Measurements from ENCODE around the gene USP47.

The USP47 gene

DNA sequence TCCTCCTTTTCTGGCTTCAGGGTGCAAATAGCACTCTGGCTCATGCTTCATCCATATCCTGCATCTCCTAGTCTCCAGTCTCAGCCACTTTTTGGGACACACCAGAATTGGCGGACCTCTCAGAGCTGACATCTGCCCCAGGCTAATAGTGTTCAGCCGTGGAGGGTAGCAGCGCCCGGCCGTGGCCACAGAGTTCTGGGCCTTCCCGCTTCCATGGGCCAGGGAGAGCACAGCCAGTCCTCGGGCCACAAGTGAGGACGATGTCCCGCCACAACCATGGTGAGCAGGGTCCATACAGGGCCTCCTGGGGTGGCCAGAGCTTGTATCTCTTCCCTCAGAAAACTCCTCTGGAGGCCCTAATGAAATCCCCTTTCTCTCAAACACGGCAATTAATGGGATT is 140.7 kb downstream of the USP47 start:
- DNase-seq: no peak

DNA sequence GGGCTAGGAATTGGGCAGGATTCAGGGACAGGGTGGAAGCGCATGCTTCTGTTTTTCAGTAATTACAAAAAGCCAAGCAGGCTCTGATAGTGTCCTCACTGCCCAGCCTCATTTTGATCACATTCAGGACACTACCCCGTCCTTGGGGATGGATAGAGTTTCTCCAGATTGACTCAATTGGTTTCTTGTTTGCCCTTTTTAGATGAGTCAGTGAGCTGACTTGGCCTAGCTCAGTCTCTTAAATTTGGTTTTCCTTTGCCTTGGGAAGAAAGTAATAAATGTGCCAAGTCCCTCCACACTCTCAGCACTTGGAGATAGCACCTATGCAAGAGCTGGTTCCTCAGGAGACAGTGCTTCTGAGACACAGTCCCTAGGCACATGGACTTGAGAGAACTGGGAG is 141.2 kb downstream of the USP47 start:
- DNase-seq: no peak

DNA sequence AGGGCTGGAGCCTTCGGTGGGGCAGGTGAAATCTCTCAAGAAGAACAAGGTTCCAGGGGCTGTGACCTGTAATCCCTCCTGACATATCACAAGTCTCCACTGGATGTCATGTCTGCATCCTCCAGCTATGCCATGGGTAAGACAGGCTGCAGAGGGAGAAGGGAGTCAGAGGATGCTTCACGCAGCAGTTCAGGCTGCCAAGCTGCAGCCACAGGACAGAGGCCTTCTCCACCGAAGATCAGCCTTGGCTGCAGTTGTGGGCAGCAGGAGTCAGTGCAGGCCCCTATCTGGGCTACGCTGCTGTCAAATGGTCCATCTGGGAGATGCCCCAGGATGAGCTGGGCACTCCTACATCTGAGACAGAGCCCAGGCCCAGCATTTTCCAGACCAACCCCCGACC is 141.7 kb downstream of the USP47 start:
- no peak for DNase-seq

DNA sequence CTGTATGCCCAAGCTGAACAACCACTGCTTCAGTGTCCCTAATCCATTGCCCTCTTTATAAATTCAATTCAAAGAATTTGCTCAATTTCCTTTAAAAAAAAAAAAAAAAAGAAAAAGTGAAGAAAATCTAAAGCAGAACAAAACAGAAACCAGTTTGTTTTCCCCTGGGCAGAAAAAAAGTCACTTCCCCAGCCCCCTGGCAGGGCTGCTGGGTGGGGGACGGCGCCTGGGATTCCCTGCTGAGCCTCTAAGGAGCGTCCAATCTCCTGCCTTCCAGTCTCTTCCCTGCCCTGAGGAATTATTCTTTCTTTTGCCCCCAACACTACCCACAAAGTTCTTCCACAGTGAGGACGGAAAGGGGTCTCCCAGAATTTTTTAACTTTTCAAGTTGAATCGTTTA is 142.8 kb downstream of the USP47 start:
- DNase-seq: no peak

DNA sequence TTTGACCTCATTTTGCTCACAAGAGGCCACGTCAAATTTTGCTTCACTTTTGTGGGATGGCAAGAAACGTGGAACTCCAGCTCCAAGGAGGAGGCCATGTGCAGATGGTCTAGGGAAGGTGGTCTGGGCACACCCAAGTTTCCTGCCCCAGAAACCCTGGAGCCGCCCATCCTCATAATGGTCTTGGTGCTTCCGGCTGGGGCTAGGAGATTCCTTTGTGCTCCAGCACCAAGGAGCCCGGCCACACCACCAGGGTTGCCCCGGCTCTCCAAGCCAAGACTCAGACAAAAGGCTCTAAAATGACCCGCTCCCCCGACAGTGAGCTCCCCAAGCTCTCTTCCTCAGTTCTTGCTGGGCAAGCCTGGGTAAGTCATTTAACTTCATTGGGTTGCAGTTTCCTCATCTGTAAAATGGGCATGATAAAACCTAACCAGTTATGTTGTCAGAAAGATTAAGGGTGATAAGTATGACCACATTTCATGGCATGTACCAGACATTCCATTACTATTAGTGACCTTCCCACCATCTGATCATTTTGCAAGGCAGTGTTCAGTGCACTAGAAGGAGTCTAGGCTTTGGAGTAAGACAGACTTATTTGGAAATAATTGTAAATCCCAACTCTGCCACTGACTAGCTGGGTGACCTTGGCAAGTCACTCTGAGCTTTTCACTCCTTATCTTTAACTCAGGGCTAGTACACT is 143.4 kb downstream of the USP47 start:
- DNase-seq: no peak

DNA sequence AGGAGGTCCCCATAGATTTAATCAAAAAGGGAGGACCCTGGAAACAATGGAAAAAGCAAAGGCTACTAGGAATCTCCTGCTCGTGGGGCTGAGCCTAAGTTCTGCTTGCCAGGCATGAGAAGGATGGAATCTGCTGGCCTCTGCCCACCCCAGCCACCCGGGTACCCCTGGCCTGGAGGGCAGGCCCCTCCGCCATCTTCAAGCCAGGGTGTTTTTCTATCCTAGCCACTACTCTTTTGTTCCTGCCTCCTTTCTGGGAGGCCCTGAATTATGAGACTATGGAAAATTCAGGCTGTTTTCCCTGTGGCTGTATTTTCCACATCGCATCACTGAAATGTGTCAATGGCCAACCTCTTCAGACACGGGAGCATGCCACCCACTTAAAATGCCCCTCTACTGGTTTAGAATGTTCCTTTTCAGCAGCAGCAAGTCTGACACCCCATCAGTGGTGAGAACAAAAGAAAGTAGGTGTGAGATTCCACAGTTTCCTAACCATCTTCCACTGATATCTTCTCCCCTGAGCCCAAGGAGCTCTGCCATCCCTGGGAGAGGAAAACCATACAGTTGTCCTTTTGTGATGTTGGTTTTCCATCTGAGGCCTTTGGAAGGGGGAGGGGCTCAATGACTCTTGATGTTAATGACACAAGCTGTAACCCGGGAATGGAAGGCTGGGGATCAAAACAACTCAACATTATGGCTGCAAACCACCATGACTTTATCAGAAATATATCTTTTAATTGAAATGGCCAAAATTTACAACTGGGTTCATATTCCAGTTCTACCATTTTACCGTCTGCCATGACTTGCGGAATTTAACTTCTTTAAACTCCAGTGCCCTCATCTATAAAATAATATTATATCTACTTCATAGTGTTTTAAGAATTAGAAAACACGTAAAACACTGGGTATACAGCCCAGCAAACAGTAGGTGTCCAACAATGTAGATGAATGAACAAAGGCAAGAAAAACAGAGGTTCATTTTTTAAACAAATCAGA is 144.5 kb downstream of the USP47 start:
- no peak for DNase-seq

DNA sequence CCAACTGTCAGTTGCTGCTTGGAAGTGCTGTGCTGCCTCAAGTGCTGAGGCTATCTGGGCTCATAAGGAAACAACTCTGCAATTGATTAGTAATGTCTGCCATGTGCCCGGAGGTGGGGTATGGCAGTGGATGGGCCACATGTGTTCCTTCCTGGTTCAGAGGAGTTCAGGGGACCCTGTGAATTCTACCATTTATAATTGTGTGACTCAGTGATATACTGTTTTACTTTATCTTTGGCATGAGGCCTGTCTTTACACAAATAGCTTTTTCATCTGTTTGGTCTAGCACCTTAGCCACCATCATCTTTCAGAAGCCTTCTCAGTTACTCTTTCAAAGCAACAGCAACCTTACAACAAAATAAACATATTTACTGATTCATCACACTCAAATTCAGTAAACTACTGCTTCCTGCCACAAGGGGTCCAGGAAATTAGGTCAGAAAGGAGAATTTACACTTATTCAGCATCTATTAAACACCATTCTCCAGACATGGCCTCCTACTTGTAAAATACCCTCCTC is 145.8 kb downstream of the USP47 start:
- DNase-seq: no peak

DNA sequence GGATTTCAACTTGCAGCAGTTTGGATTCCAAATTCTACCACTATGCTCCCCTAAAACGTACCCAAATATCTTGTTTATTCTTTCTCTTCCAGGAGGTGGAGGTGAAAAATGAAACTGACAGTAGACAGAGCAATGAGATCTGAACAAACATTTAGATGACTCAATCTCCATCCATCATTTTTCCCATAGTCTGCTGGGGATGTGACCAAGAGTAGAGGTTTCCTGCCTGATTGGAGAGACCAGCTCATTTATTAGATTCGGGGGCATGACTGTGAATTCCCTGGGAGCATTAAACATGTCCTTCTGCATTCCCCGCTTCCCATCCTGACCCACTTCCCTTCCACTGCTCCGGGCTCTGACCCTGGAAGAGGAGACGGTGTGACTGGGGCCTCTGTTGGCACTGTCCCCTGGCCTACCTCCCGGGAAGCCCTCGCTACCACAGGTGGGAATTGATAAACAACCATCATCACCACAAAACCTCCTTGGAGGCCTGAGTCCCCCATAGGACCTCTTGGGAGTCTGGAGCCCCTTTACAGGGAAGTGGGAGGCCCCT is 146.4 kb downstream of the USP47 start:
- DNase-seq: no peak

DNA sequence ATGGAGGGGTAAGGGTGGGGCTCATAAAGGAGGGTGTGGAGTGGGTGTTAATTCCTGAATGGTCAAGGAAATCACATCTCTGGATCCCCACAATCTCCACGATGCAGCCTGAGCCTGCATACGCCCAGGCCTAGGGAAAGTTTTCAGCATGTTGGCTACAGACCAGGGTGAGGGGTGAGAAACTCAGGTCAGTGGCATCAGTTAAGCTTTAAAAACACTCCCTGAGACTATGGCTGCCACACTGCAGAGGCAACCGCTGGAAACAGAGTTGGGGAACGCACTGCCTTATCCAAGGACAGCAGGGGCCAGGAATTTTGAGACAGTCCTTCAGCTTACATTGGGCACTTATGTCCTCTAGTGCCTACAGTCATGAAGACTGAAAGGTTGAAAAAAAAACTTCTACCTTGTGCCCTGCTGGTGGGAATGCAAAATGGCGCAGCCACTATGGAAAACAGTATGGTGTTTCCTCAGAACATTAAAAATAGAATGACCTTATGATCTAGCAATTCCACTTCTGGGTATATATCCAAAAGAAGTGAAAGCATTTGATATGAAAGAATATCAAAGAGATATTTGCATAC is 147.0 kb downstream of the USP47 start:
- no peak for DNase-seq

DNA sequence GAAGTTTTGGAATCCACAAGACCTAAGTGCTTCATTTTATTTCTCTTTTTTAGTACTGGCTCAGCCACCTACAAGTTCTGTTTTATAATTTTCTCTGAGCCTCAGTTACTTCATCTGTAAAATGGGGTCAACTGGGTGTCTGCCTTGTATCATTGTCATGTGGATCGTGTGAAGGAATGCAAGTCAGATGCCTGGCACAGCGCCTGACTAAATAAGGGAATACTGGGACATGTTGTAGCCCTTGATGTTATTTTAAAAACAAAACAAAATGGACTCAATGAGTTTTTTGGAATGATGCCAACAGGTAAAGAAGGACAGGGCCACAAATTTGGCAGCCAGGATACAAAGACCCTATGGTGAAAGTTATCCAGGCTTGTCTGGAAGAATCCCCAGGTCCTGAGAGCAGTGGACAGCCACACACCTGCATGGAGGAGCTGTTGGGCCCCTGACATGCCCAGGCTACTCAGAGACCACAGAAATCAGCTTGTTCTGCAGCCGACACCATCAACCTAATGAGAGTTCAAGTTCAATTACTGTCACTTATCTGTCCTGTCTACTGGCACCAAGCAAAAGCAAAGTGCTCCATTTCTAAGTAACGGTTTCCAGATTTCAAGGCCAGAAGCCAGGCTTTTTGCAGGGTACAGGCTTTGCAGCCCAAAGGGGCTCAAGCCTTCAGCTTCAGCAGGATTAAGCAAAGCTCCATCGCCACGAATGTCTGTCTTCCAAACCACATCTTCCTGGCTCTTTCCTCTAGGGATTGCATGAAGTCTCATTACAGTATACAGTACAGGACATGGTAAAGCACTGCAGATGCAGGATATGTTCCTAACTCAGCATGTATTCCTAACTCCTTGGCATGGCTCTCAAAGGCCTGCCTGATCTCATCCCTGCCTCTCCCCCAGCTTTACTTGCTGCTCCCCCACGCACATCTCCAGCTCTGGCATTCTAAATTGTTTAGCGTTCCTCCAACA is 148.3 kb downstream of the USP47 start:
- no peak for DNase-seq

DNA sequence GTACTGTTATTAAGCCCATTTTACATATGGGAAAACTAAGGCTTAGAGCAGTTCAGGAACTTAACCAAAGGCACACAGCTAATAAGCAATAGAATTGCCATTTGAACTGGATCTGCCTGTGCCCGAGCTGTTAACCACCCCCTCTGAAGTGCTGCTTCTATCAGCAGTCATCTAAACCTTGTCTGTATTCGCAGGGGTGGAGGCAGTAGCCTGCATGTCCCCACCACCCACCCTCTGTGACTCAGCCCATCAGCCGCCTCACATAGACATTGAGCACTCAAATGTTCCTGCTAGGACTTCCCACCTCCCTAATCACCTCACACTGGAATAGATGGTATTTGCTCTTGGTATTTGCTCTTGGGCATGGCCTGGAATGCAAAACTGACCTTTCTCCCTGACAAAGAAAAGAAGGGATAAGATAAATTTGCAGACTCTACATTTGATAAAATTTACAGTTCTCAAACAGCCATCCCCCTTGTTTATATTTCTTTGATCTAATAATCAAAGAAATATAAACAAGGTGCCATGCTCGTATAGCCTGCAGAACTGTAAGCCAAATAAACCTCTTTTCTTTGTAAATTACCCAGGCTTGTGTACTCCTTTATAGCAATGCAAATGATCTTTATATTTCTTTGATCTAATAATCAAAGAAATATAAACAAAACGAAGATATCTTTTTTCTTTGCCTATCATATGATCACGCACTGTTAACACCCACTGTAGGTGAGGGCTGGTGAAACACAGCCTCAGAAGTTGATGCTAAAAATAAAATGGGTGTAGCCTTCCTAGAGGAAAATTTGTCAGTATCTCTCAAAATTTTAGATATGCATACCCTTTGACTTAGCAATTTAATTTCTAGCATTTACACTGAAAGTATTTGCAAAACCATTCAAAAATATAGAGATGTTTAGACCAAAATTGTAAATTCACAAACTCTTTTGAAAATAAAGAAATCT is 150.8 kb downstream of the USP47 start:
- DNase-seq: no peak

DNA sequence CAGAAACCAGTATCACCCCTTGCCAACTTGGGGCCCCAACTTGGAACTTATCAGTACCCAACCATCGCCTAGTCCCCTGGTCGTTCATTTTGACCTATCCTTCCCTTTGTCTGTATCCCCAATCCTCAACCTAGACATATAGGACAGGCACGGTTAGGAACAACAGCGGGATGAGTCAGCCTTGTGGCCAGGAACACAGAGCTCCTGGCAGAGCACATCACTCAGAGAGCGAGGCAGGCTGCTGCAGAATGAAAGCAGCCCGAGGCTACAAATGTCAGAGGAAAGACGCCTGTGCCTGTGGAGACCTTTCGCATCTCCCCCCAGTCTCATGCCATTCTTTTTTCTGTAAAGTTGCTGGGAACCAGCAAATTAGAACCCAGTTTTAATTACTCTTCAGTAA is 152.1 kb downstream of the USP47 start:
- no peak for DNase-seq

DNA sequence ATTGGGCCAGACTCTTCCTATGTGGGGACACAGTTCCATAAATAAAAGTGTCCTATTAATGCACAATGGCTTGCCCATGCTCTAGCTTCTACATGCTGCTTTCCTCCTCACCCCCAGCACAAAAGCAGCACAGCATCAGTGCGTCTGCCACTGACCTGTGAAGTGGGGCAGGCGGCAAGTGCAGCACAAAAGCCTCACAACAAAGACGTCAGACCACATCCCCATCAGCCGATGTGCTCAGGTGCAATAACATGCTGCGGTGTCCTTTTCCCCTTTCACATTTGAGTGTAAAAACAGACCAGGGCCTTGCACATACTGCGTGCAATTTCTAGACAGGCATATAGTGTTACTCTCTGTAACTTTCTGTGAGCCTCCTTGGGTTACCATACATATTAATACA is 153.8 kb downstream of the USP47 start:
- DNase-seq: no peak

DNA sequence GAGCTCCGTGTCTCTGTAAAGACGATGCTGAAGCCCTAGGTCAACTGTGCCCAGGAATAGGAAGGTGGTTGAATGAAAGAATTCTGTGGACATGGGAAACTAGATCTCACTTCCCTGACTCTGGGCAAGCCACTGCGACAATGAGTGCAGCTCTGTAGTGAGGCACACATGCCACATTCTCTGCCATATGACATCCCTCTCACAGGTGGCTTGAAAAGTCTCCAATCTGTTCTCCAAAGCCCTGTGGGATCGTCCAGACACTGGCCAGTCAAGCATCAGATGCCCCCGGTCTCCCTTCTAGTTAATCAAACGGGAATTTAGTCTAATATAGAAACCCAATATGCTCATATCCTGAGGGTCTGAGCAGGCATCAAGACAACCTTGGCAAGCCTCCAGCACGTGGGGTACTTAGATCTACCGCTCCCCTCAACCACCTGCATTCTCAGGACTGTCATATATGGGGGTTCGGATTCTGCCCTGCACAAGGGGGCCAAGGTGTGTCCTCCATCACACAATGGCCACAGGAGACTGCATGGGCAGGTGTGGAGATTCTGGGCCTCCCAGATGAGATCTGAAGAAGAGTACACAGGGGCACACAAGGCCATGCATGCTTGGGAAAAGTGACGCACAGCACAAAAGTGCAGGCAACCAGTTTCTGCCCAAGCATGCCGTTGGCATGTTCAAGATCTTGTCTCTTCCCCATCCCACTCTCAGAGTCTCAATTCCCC is 154.7 kb downstream of the USP47 start:
- DNase-seq: no peak

DNA sequence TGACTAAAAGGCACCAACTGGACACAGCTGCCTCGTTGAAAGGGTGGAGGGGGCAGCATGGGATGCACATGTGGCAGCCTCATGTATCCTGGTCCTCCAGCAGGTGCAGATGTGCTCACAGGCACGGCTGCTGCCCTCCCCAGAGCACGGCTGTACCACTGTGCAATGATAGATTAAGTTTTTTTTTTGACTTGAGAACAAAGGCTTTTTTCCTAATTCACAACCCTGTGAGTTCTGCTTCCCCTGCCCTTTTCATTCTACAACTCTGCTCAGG is 155.2 kb downstream of the USP47 start:
- DNase-seq: no peak

DNA sequence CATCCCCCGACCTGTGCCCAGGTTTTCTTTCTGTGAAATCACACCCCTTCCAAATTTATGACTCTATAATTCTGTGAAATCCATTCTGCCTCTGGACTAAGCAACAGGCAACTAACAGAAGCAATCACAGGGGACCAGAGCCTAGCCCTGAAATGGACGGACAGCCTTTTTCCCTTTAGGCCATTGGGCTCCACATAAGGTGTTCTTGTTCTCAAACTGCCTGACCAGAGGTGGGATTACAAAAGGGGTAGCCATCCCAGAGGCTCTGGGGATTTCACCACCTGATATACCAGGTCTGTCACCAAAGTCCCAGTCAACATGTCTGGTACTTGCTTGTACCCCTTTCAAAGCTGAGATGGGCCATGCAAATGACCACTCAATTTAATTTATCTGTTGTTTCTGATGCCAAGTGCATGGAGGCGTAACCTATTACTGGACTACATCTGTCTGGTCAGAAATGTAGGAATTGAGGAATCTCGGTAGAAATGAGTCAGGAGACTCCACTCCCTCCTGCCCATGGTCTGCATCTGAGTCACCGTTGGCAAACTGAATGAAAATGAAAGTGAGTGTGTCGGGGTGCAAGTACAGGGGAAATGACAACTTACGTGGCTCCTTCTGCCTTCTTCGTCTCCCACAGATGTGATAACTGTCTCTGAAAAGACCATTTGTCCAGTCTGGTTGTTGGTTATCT is 156.5 kb downstream of the USP47 start:
- DNase-seq: no peak

DNA sequence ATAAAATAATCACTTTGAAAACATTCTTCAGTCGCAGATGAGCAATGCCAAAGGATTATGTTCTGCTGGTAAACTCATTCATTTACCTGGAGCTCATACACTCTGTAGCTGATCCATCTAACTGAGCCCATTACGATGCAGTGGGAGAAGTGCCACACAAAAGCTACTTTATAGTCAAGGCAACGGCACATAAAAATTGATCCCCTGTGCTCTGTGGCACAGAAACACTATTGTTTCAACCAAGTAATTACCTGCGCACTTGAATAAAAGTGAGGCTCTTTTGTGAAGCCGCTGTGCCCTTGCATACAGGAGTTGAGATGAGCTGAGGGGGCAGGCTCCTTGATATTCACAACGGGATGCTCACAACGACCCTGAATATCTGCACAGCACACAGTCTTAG is 159.4 kb downstream of the USP47 start:
- DNase-seq: no peak

DNA sequence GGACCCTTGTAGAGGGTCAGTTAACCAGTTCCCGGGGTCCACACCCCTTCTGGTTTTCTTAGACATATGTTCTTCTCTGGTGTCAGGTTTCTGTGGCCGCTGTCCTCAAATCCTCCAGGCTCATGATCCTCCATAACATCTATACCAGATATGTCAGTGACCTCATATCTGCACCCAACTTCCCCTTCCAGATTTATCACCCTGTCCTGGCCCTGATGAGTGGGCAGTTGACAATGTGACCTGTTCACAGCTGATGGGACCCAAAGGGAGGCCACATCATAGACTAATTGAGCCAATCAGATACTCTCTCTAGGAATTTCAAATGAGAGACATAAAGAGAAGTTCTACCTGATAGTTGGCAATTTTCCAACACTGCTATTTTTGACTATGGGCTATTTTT is 161.6 kb downstream of the USP47 start:
- no peak for DNase-seq

DNA sequence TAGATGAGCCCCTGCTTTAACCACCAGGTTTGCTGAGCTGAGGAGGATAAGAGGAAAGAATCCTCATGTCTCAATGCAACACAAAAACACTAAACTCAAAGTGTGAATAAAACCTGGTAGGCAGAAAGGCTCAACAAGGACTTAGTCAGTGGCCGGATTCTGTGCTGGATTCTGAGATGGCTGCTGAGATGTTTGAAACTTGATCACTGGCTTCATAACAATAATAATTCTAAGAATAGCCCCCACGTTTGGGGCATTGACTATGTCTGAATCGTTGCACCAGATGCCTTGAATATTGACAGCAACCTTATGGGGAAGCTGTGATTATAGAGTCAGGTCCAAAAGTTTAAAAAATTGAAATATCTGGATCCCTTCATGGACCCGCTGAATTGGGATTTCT is 162.0 kb downstream of the USP47 start:
- DNase-seq: no peak

DNA sequence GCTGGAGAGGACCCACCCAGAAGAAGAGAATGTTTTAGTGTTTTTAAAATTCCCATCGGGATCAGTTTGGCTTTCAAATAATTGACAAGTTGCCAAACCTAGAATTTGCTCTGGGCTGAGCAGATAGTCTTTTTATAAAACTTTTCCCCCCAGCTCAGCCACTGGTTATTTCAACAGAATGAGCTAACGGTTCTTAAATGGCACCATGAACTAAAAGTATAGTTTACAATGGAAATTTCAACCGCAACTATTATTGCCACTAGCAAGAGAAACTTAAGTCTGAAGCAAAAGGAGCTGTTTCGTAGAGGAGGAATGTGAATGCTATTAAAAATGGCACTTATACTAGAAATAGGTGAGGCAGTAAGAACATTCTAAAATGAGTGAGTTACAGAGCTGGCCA is 163.3 kb downstream of the USP47 start:
- DNase-seq: no peak
